T47D (cell line): ENCODE measurements around the gene SIVA1.
A peak's percentile ranks its signal among the peaks of the same experiment; 100 is the strongest.

Experiments used
- DNase-seq, 2 experiments: peaks; one replicate each; pipeline versions ENCODE4 v3.0.0 to v3.0.0-alpha.2; 2011 to 2012; ENCODE audit warnings: low read depth in 1 of 2, low spot score in 1 of 2
- JUND ChIP-seq: IDR thresholded peaks from 2 replicates; pipeline ENCODE4 v1.6.1; 2012; ENCODE audit warnings: low read depth
- in situ Hi-C: cut with HindIII; loops from 2 replicates; pipeline ENCODE4 v1.10.0; 2016; ENCODE audit warnings: low sequenced_read_pairs, low pct_unique_long_range_greater_than_20kb

SIVA1 gene

DNA sequence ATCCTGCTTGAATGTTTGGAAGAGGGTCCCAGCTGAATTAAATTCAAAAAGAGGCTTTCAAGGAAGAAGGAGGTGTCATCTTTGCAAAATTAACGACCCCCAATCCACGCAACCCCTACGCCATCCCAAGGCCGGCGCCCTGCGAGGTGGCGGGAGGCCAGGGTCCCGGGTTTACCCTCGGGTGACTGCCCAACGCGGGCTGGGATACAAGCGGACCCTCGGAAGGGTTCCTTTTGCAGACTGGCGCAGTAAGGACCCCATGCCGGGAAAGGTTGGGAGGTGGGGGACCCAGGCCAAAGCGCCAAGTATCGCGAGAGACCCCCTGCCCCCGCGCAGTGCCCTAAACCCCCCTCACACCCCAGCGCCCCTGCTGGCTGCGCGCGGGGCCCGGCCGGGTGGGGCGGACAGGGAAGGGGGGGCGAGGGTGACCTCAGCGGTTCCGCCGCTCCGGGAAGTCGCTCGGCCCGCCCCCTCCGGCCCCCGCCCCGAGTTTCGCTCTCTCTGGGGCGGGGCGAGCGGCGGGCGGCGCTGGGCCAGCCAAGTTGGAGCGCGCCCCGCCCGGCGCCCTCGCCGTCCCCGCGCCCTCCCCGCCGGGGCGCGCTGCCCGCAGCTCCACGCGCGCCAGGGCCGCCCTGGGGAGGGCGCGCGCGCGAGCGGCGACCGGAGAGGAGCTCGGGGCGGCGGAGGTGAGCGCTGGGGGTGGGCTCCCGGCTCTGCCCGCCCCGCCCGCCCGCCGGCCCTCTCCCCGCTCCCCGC, 47.2 kb downstream of the SIVA1 start:
- no peak for TF ChIP-seq JUND
- DNase-seq, result peak; percentile 92 to 93
- in situ Hi-C loops, result no loop called here

- TF ChIP-seq JUND, result no peak
- in situ Hi-C loops, result no loop called here
- peak; percentile 96 to 98 for DNase-seq
Measured at GRCh38 chr14:104800771-104801519, 48.0 kb downstream of the SIVA1 start, which contains the start of gene ZBTB42. Gene ZBTB42 (plus strand): TSS chr14:104801101. CDS start chr14:104801198, 97 bp downstream.

- TF ChIP-seq JUND, result no peak
- DNase-seq, result no peak
- in situ Hi-C loops, result no loop called here
Measured at GRCh38 chr14:104801520-104802393, 48.8 kb downstream of the SIVA1 start.

DNA sequence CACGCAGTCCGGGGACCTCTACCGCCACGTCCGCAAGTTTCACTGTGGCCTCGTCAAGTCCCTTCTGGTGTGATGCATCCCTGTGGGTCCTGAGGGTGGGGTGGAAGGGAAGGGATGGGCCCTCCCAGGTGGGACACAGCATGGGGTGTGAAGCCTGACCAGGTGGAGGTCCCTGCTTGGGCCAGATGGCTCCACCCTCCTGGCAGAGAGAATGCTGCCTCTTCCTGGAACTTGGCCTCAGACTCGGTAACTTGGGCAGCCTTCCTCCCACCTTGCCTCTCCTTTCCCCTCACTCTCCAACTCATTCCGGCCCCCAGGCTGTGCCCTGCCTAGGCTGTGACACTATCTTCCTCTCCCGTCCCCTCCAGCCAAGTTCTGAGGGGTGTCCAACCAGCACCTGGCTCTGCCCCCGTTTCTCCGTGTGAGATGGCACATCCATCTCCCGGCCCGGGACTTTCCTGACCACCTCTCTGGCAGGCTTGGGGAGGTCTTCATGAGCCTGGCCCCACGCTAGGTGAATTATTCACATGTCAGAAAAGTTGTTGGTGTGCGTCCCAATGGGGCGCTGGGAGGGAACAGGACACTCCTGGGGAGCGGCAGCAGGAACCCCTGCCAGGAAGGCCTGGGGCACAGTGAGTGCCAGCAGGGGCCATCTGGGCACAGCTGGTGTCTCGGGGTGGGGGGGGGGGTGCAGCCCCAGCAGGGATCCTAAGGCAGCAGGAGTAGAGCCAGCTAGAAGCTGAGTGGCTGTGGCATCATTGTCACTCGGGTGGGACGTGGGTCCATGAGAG, 49.6 kb downstream of the SIVA1 start:
- no peak for TF ChIP-seq JUND
- no peak for DNase-seq
- in situ Hi-C loops, result no loop called here

DNA sequence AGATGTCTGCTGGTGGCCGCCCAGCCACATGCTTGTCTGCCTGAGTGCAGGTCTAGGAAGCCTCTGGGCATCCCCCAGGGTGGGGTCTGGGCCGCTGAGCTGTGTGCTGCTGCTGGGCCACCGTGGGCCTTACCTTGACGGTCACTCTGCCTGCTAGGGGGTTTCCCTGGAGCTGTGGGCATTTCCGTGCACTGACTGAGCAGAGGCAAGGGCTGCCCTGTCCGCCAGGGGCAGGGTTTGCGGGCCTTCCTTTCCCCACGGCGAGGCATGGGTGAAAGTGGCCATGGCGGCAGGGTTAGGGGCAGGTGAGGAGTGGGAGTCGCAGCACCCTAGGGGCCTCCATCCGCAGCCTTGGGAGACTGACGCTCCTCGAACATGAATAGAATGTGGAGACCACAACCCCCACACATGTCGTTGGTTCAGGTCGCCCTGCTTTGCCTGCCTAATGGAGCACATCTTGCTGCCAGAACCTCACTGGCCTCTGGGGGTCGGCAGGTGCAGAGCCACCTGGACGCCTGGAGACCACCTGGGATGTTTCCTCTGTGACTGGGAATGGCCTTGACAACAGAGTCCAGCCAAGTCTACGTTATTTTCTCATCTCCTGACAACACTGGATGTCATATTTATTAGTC, 50.4 kb downstream of the SIVA1 start:
- in situ Hi-C loops, result no loop called here
- DNase-seq, result no peak
- no peak for TF ChIP-seq JUND

DNA sequence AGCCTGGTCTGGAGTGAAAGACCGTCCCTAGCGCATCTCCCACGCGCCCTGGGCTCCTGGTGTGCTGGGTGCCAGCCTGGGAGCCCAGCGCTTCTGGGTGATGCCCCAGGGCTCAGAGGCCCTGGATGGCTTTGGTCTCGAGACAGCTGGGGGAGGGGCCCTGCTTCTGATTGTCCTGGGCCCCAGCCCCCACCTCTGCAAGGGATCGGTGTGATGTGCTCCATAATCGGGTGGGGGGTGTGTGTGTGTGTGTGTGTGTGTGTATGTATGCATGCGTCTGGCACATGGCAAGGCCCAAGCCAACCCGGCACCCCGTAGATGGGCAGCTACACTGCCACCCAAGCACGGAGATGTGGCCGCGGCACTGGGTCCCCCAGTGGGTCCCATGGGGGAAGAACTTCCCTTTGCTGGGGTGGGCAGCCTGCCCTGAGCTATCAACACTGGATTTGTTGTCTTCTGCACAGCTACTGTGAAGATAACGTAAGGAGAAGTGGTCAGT, 51.0 kb downstream of the SIVA1 start:
- in situ Hi-C loops, result no loop called here
- no peak for DNase-seq

GRCh38 chr14:104804481-104805325, 51.8 kb downstream of the SIVA1 start:
- no peak for DNase-seq
- in situ Hi-C loops, result no loop called here
- TF ChIP-seq JUND, result no peak

More for the DNA sequence above, 51.0 kb downstream of the SIVA1 start:
- TF ChIP-seq JUND, result no peak

GRCh38 chr14:104805326-104805678, 52.4 kb downstream of the SIVA1 start:
- peak; percentile 74 to 87 for DNase-seq

DNA sequence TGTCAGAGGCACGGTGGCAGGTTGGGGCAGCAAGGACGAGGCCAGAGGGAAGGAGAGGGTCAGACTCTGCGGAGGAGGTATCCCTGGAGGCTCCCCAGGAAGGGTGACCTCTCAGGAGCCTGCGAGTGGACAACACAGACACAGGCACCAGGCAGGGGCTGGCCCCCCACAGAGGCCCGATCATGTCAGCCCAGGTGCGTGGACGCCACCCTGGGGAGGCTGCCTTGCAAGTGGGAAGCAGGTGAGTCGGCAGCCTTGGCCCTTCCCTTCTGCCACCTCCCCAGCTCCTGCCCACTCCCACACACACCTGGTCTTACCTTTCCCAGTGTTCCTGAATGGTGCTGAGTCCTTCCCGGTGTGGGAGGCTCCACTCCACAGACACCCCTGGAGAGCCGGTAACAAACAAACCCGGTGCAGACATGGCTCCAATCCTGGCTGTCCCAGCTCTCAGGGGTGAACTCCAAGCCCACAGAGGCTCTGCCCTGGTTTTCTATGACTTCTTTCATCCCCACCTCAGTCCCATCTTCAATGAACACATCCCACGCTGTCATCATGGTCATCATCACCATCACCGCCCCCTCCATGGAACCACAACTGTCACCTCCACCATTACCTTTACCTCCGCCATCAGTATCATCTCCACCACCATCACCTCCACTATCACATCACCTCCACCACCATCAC, 53.1 kb downstream of the SIVA1 start:
- peak in 1 of 2 experiments; percentile 65 for DNase-seq
- TF ChIP-seq JUND, result no peak
- in situ Hi-C loops, result no loop called here

More at GRCh38 chr14:104805326-104805678, 52.4 kb downstream of the SIVA1 start:
- TF ChIP-seq JUND, result no peak
- in situ Hi-C loops, result no loop called here
